ENCODE measurements around the gene HBB.
"Not testable (repeated sequence)": the region's sequence is repeated elsewhere in the genome, so short reads cannot be mapped to it uniquely, and the experiment has no call there.

DNA sequence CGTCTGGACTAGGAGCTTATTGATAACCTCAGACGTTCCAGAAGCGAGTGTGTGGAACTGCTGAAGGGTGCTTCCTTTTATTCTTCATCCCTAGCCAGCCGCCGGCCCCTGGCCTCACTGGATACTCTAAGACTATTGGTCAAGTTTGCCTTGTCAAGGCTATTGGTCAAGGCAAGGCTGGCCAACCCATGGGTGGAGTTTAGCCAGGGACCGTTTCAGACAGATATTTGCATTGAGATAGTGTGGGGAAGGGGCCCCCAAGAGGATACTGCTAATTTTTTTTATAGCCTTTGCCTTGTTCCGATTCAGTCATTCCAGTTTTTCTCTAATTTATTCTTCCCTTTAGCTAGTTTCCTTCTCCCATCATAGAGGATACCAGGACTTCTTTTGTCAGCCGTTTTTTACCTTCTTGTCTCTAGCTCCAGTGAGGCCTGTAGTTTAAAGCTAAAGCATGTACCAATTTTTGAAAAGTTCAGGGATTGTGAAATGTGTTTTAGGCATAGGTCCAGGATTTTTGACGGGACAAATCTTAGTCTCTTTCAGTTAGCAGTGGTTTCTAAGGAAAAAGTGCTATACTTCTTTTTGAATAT is 23.0 kb upstream of the HBB start, which contains the start of gene HBG1:
- TF ChIP-seq, protein P1, sequence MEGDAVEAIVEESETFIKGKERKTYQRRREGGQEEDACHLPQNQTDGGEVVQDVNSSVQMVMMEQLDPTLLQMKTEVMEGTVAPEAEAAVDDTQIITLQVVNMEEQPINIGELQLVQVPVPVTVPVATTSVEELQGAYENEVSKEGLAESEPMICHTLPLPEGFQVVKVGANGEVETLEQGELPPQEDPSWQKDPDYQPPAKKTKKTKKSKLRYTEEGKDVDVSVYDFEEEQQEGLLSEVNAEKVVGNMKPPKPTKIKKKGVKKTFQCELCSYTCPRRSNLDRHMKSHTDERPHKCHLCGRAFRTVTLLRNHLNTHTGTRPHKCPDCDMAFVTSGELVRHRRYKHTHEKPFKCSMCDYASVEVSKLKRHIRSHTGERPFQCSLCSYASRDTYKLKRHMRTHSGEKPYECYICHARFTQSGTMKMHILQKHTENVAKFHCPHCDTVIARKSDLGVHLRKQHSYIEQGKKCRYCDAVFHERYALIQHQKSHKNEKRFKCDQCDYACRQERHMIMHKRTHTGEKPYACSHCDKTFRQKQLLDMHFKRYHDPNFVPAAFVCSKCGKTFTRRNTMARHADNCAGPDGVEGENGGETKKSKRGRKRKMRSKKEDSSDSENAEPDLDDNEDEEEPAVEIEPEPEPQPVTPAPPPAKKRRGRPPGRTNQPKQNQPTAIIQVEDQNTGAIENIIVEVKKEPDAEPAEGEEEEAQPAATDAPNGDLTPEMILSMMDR (tag by site-specific recombination; IDR thresholded peaks at IDR 0.05): not testable (repeated sequence)
- TF ChIP-seq, protein P2, sequence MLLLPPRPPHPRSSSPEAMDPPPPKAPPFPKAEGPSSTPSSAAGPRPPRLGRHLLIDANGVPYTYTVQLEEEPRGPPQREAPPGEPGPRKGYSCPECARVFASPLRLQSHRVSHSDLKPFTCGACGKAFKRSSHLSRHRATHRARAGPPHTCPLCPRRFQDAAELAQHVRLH (tag by site-specific recombination; IDR thresholded peaks at IDR 0.05): not testable (repeated sequence)
- TF ChIP-seq ZBTB21 (tag by site-specific recombination; IDR thresholded peaks at IDR 0.05); ZNF10 (tag by site-specific recombination; IDR thresholded peaks at IDR 0.05); ZNF670 (tag by site-specific recombination; IDR thresholded peaks at IDR 0.05; ENCODE audit: low read depth); MYNN (tag by site-specific recombination; IDR thresholded peaks at IDR 0.05; ENCODE audit: borderline replicate concordance); ZNF416 (tag by site-specific recombination; IDR thresholded peaks at IDR 0.05); REPIN1 (tag by site-specific recombination; IDR thresholded peaks at IDR 0.05; ENCODE audit: low read depth); SP2 (tag by site-specific recombination; IDR thresholded peaks at IDR 0.05); TCF7L2 (IDR thresholded peaks at IDR 0.05; ENCODE audit: borderline replicate concordance, low read depth, low read length): not testable (repeated sequence)
- TF ChIP-seq, protein P3, sequence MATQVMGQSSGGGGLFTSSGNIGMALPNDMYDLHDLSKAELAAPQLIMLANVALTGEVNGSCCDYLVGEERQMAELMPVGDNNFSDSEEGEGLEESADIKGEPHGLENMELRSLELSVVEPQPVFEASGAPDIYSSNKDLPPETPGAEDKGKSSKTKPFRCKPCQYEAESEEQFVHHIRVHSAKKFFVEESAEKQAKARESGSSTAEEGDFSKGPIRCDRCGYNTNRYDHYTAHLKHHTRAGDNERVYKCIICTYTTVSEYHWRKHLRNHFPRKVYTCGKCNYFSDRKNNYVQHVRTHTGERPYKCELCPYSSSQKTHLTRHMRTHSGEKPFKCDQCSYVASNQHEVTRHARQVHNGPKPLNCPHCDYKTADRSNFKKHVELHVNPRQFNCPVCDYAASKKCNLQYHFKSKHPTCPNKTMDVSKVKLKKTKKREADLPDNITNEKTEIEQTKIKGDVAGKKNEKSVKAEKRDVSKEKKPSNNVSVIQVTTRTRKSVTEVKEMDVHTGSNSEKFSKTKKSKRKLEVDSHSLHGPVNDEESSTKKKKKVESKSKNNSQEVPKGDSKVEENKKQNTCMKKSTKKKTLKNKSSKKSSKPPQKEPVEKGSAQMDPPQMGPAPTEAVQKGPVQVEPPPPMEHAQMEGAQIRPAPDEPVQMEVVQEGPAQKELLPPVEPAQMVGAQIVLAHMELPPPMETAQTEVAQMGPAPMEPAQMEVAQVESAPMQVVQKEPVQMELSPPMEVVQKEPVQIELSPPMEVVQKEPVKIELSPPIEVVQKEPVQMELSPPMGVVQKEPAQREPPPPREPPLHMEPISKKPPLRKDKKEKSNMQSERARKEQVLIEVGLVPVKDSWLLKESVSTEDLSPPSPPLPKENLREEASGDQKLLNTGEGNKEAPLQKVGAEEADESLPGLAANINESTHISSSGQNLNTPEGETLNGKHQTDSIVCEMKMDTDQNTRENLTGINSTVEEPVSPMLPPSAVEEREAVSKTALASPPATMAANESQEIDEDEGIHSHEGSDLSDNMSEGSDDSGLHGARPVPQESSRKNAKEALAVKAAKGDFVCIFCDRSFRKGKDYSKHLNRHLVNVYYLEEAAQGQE (tag by site-specific recombination; IDR thresholded peaks at IDR 0.05): not testable (repeated sequence)
- TF ChIP-seq, protein P4, sequence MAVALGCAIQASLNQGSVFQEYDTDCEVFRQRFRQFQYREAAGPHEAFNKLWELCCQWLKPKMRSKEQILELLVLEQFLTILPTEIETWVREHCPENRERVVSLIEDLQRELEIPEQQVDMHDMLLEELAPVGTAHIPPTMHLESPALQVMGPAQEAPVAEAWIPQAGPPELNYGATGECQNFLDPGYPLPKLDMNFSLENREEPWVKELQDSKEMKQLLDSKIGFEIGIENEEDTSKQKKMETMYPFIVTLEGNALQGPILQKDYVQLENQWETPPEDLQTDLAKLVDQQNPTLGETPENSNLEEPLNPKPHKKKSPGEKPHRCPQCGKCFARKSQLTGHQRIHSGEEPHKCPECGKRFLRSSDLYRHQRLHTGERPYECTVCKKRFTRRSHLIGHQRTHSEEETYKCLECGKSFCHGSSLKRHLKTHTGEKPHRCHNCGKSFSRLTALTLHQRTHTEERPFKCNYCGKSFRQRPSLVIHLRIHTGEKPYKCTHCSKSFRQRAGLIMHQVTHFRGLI (tag by site-specific recombination; IDR thresholded peaks at IDR 0.05): not testable (repeated sequence)
